ENCODE measurements around the gene LIN54. TPM values are rescaled to one million over a fixed set of nuclear protein-coding genes. Genes with fewer than 3 reads are reported as not detected.

The LIN54 gene
- total RNA-seq, 1 experiment from 2014 or later, result 12.7 TPM

DNA sequence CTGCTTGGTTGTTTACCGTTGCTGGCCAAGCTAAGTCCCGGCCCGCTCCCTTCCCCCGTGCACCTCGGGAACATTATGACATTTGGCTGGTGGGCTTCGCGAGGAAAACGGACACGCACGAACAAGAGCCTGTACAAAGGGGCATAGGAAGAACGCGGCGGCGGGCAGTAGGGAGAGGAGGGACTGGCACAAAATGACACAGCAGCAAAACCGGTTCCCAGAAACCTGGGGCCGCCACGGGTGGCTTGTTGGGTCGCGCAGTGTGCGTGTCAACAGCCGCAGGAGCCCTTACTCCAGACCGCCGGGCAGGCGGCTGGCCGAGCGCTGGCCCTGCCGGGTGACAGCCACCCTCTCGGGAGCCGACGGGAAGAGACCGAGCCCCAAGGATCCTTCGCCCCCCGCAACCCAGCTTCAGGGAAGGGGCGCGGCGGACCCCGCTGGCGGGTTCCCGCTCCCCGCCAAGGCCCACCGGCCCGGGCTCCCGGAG is 1.6 kb upstream of the LIN54 start:
- Mint-ChIP-seq H3K27me3 (ENCODE audit: low read depth) (peaks cover 13% of the 10 kb centered on the region), H3K4me1 (peaks cover 32% of the 10 kb centered on the region), H3K4me3 (peak overlapping the region; percentile 92), H3K36me3 (no peaks in the 10 kb centered on the region), H3K27ac (peak overlapping the region; percentile 54; the same call in 1 of the 2 replicates), H3K9me3 (no peaks in the 10 kb centered on the region)
- DNase-seq (ENCODE audit: low spot score) (peak; percentile 33), ATAC-seq (no peak; the same call in 1 of the 2 replicates)
- CTCF ChIA-PET, result interaction anchor here (1.3 kb wide), 2 partner anchors 23 to 272 kb away, joined by 4 to 14 read pairs; partner anchors contain the start of genes COPS4 and COQ2
- POLR2A ChIA-PET, result interaction anchor here (1.1 to 2.9 kb wide), 3 partner anchors 23 to 272 kb away, joined by 4 to 28 read pairs (median 10); partner anchors contain the start of genes COPS4 and COQ2
- TF ChIP-seq, protein P1, sequence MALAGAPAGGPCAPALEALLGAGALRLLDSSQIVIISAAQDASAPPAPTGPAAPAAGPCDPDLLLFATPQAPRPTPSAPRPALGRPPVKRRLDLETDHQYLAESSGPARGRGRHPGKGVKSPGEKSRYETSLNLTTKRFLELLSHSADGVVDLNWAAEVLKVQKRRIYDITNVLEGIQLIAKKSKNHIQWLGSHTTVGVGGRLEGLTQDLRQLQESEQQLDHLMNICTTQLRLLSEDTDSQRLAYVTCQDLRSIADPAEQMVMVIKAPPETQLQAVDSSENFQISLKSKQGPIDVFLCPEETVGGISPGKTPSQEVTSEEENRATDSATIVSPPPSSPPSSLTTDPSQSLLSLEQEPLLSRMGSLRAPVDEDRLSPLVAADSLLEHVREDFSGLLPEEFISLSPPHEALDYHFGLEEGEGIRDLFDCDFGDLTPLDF (CRISPR knock-in tag; IDR thresholded peaks at IDR 0.05), result no peak
- TF ChIP-seq ZNF263 (CRISPR knock-in tag; IDR thresholded peaks at IDR 0.05; ENCODE audit: low read depth) (no peak), TP53 (CRISPR knock-in tag; IDR thresholded peaks at IDR 0.05) (no peak), JUN (CRISPR knock-in tag; IDR thresholded peaks at IDR 0.05) (no peak), SOX15 (CRISPR knock-in tag; IDR thresholded peaks at IDR 0.05) (no peak), ZNF138 (CRISPR knock-in tag; conservative IDR thresholded peaks at IDR 0.05) (no peak), NR3C1 (CRISPR knock-in tag; conservative IDR thresholded peaks at IDR 0.05; ENCODE audit: low read depth) (no peak), HMGA2 (CRISPR knock-in tag; IDR thresholded peaks at IDR 0.05) (no peak), IRF2 (CRISPR knock-in tag; IDR thresholded peaks at IDR 0.05; ENCODE audit: borderline replicate concordance, low read depth) (no peak), FOXP1 (CRISPR knock-in tag; IDR thresholded peaks at IDR 0.05; ENCODE audit: borderline replicate concordance) (no peak)
- TF ChIP-seq, protein P2, sequence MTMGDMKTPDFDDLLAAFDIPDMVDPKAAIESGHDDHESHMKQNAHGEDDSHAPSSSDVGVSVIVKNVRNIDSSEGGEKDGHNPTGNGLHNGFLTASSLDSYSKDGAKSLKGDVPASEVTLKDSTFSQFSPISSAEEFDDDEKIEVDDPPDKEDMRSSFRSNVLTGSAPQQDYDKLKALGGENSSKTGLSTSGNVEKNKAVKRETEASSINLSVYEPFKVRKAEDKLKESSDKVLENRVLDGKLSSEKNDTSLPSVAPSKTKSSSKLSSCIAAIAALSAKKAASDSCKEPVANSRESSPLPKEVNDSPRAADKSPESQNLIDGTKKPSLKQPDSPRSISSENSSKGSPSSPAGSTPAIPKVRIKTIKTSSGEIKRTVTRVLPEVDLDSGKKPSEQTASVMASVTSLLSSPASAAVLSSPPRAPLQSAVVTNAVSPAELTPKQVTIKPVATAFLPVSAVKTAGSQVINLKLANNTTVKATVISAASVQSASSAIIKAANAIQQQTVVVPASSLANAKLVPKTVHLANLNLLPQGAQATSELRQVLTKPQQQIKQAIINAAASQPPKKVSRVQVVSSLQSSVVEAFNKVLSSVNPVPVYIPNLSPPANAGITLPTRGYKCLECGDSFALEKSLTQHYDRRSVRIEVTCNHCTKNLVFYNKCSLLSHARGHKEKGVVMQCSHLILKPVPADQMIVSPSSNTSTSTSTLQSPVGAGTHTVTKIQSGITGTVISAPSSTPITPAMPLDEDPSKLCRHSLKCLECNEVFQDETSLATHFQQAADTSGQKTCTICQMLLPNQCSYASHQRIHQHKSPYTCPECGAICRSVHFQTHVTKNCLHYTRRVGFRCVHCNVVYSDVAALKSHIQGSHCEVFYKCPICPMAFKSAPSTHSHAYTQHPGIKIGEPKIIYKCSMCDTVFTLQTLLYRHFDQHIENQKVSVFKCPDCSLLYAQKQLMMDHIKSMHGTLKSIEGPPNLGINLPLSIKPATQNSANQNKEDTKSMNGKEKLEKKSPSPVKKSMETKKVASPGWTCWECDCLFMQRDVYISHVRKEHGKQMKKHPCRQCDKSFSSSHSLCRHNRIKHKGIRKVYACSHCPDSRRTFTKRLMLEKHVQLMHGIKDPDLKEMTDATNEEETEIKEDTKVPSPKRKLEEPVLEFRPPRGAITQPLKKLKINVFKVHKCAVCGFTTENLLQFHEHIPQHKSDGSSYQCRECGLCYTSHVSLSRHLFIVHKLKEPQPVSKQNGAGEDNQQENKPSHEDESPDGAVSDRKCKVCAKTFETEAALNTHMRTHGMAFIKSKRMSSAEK (CRISPR knock-in tag; IDR thresholded peaks at IDR 0.05; ENCODE audit: borderline replicate concordance), result no peak
- TF ChIP-seq, protein P3, sequence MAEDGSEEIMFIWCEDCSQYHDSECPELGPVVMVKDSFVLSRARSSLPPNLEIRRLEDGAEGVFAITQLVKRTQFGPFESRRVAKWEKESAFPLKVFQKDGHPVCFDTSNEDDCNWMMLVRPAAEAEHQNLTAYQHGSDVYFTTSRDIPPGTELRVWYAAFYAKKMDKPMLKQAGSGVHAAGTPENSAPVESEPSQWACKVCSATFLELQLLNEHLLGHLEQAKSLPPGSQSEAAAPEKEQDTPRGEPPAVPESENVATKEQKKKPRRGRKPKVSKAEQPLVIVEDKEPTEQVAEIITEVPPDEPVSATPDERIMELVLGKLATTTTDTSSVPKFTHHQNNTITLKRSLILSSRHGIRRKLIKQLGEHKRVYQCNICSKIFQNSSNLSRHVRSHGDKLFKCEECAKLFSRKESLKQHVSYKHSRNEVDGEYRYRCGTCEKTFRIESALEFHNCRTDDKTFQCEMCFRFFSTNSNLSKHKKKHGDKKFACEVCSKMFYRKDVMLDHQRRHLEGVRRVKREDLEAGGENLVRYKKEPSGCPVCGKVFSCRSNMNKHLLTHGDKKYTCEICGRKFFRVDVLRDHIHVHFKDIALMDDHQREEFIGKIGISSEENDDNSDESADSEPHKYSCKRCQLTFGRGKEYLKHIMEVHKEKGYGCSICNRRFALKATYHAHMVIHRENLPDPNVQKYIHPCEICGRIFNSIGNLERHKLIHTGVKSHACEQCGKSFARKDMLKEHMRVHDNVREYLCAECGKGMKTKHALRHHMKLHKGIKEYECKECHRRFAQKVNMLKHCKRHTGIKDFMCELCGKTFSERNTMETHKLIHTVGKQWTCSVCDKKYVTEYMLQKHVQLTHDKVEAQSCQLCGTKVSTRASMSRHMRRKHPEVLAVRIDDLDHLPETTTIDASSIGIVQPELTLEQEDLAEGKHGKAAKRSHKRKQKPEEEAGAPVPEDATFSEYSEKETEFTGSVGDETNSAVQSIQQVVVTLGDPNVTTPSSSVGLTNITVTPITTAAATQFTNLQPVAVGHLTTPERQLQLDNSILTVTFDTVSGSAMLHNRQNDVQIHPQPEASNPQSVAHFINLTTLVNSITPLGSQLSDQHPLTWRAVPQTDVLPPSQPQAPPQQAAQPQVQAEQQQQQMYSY (CRISPR knock-in tag; IDR thresholded peaks at IDR 0.05), result no peak
- TF ChIP-seq, protein P4, sequence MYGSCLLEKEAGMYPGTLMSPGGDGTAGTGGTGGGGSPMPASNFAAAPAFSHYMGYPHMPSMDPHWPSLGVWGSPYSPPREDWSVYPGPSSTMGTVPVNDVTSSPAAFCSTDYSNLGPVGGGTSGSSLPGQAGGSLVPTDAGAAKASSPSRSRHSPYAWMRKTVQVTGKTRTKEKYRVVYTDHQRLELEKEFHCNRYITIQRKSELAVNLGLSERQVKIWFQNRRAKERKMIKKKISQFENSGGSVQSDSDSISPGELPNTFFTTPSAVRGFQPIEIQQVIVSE (CRISPR knock-in tag; IDR thresholded peaks at IDR 0.05; ENCODE audit: borderline replicate concordance), result no peak
- TF ChIP-seq, protein P5, sequence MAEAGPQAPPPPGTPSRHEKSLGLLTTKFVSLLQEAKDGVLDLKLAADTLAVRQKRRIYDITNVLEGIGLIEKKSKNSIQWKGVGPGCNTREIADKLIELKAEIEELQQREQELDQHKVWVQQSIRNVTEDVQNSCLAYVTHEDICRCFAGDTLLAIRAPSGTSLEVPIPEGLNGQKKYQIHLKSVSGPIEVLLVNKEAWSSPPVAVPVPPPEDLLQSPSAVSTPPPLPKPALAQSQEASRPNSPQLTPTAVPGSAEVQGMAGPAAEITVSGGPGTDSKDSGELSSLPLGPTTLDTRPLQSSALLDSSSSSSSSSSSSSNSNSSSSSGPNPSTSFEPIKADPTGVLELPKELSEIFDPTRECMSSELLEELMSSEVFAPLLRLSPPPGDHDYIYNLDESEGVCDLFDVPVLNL (CRISPR knock-in tag; IDR thresholded peaks at IDR 0.05; ENCODE audit: borderline replicate concordance, low read depth), result no peak
